Type B pancreatic cell (in vitro differentiated cells): ENCODE measurements around the gene GANAB. TPM values are rescaled to one million over a fixed set of nuclear protein-coding genes. Genes with fewer than 3 reads are reported as not detected.
"Not testable (repeated sequence)": the region's sequence is repeated elsewhere in the genome, so short reads cannot be mapped to it uniquely, and the experiment has no call there.

Experiments used
- DNase-seq: peaks from one replicate; pipeline ENCODE4 v3.0.0; 2021; ENCODE audit warnings: mixed read lengths; ENCODE audit not compliant: unreplicated experiment; ENCODE audit errors: extremely low spot score
- H3K27ac Mint-ChIP-seq: 2 replicates; pipeline ENCODE4 v1.8.0; 2021; ENCODE audit warnings: mild to moderate bottlenecking, mixed read lengths
- H3K27me3 Mint-ChIP-seq: 2 replicates; pipeline ENCODE4 v1.8.0; 2021; ENCODE audit warnings: mixed read lengths
- H3K36me3 Mint-ChIP-seq: 2 replicates; pipeline ENCODE4 v1.8.0; 2021; ENCODE audit warnings: mixed read lengths
- H3K4me1 Mint-ChIP-seq: one replicate; pipeline ENCODE4 v1.8.0; 2021; ENCODE audit warnings: mixed read lengths; ENCODE audit not compliant: unreplicated experiment
- H3K4me3 Mint-ChIP-seq: 2 replicates; pipeline ENCODE4 v1.8.0; 2021; ENCODE audit warnings: mild to moderate bottlenecking, mixed read lengths
- H3K9me3 Mint-ChIP-seq: 2 replicates; pipeline ENCODE4 v1.8.0; 2021; ENCODE audit warnings: mixed read lengths
- CTCF ChIP-seq: fragments of 200-600 bp; sonication (generic); conservative IDR thresholded peaks from 2 replicates; pipeline ENCODE4 v1.5.0; 2021; ENCODE audit warnings: antibody characterized with exemption, mild to moderate bottlenecking
- total RNA-seq: library from RNA; stranded (reverse); gene quantifications from 2 replicates; pipeline ENCODE4 v1.2.1, GENCODE V29; 2021; ENCODE audit warnings: low replicate concordance

The GANAB gene
- total RNA-seq, 1 donor from 2014 or later: 372 TPM

GRCh38 chr11:62677714-62678113, 31.3 kb upstream of the GANAB start:
- Mint-ChIP-seq H3K4me3 (peak overlapping the region; percentile 95), H3K9me3 (no peaks in the 10 kb centered on the region), H3K27me3 (no peaks in the 10 kb centered on the region), H3K4me1 (peaks cover 28% of the 10 kb centered on the region), H3K36me3 (peaks cover 8% of the 10 kb centered on the region), H3K27ac (peak overlapping the region; percentile 94)
- no peak for TF ChIP-seq CTCF
- no peak for DNase-seq

- Mint-ChIP-seq H3K36me3 (peaks cover 8% of the 10 kb centered on the region), H3K27ac (peak overlapping the region; percentile 94), H3K4me3 (peak overlapping the region; percentile 95), H3K4me1 (peaks cover 28% of the 10 kb centered on the region), H3K27me3 (no peaks in the 10 kb centered on the region), H3K9me3 (no peaks in the 10 kb centered on the region)
- no peak for DNase-seq
- no peak for TF ChIP-seq CTCF
Measured at GRCh38 chr11:62677156-62677555, 30.7 kb upstream of the GANAB start.

GRCh38 chr11:62676698-62677097, 30.3 kb upstream of the GANAB start:
- Mint-ChIP-seq H3K27me3 (no peaks in the 10 kb centered on the region), H3K4me1 (peaks cover 28% of the 10 kb centered on the region), H3K9me3 (no peaks in the 10 kb centered on the region), H3K4me3 (peak overlapping the region; percentile 95), H3K36me3 (peaks cover 8% of the 10 kb centered on the region), H3K27ac (peak overlapping the region; percentile 94)
- DNase-seq: no peak
- TF ChIP-seq CTCF: no peak

GRCh38 chr11:62675415-62675814, 29.0 kb upstream of the GANAB start:
- not testable (repeated sequence) for H3K9me3 Mint-ChIP-seq, H3K27me3 Mint-ChIP-seq, DNase-seq, H3K27ac Mint-ChIP-seq, H3K4me3 Mint-ChIP-seq
- peaks cover 32% of the 10 kb centered on the region for H3K4me1 Mint-ChIP-seq
- peaks cover 11% of the 10 kb centered on the region for H3K36me3 Mint-ChIP-seq

GRCh38 chr11:62673196-62673525, 26.7 kb upstream of the GANAB start:
- no peak for DNase-seq
- Mint-ChIP-seq H3K4me1 (peaks cover 28% of the 10 kb centered on the region), H3K27ac (peak overlapping the region; percentile 95), H3K36me3 (peaks cover 14% of the 10 kb centered on the region), H3K27me3 (no peaks in the 10 kb centered on the region), H3K9me3 (no peaks in the 10 kb centered on the region), H3K4me3 (peak overlapping the region; percentile 100)
- no peak for TF ChIP-seq CTCF

- peaks cover 9% of the 10 kb centered on the region for H3K36me3 Mint-ChIP-seq
- no peaks in the 10 kb centered on the region for H3K9me3 Mint-ChIP-seq
- H3K27me3 Mint-ChIP-seq: no peaks in the 10 kb centered on the region
- H3K27ac Mint-ChIP-seq: peak within 1 kb of the TSS; percentile 95
- DNase-seq: no peak
- H3K4me1 Mint-ChIP-seq: peaks cover 22% of the 10 kb centered on the region
- H3K4me3 Mint-ChIP-seq: peak within 1 kb of the TSS; percentile 100
- no peak for TF ChIP-seq CTCF
Measured at GRCh38 chr11:62671608-62672389, 25.4 kb upstream of the GANAB start, which contains the start of the genes LBHD1 and UQCC3. LBHD1 (minus strand) TSS chr11:62672267; CDS start chr11:62670031, 2,236 bp downstream. UQCC3 (plus strand) TSS chr11:62671673; CDS start chr11:62671746, 73 bp downstream.
